LNCaP clone FGC (cell line): ENCODE measurements around the gene RBM15.

Experiments used
- DNase-seq: peaks from one replicate; pipeline ENCODE4 v3.0.0-alpha.2; 2011; ENCODE audit warnings: low read depth
- H3K4me3 ChIP-seq: 2 replicates; pipeline ENCODE4 v1.5.1; 2011; ENCODE audit warnings: mild to moderate bottlenecking, low read depth, low read length, control low read depth
- CTCF ChIP-seq: IDR thresholded peaks from 2 replicates; pipeline ENCODE4 v1.5.1; 2012; ENCODE audit warnings: mild to moderate bottlenecking; ENCODE audit not compliant: control insufficient read depth, insufficient read depth; ENCODE audit errors: extremely low read depth

The RBM15 gene

GRCh38 chr1:110348771-110349170 lies 9.6 kb downstream of the RBM15 start:
- DNase-seq = no peak
- H3K4me3 ChIP-seq = no peak overlapping the region
- TF ChIP-seq CTCF = no peak

GRCh38 chr1:110350360-110350759 lies 11.2 kb downstream of the RBM15 start:
- no peak for TF ChIP-seq CTCF
- no peak for DNase-seq
- H3K4me3 ChIP-seq = no peak overlapping the region

GRCh38 chr1:110355321-110355720 lies 16.1 kb downstream of the RBM15 start:
- no peak overlapping the region for H3K4me3 ChIP-seq
- no peak for TF ChIP-seq CTCF
- no peak for DNase-seq

- H3K4me3 ChIP-seq = no peak overlapping the region
- TF ChIP-seq CTCF = no peak
- peak; percentile 98 for DNase-seq
These were observed 17.2 kb downstream of the RBM15 start for GRCh38 chr1:110356379-110356778.

GRCh38 chr1:110360431-110360830 lies 21.3 kb downstream of the RBM15 start:
- TF ChIP-seq CTCF = no peak
- no peak overlapping the region for H3K4me3 ChIP-seq
- no peak for DNase-seq

- DNase-seq = no peak
- H3K4me3 ChIP-seq = no peak overlapping the region
- no peak for TF ChIP-seq CTCF
These were observed 22.7 kb downstream of the RBM15 start for GRCh38 chr1:110361856-110362255.

- no peak for TF ChIP-seq CTCF
- DNase-seq = no peak
- H3K4me3 ChIP-seq = no peak overlapping the region
These were observed 25.0 kb downstream of the RBM15 start for GRCh38 chr1:110364221-110364620.
